ENCODE results near the gene KAZN. TPM values are rescaled to one million over a fixed set of nuclear protein-coding genes. Genes with fewer than 3 reads are reported as not detected.
"Not testable (repeated sequence)": the region's sequence is repeated elsewhere in the genome, so short reads cannot be mapped to it uniquely, and the experiment has no call there.

KAZN gene
- total RNA-seq, 1 donor from 2014 or later, result 0.51 TPM

- DNase-seq (ENCODE audit: low read depth in 2 of 2), result no peak
These were observed 354.3 kb downstream of the KAZN start for GRCh38 chr1:14952626-14953314.

- DNase-seq (ENCODE audit: low read depth in 2 of 2), result no peak
These were observed 355.7 kb downstream of the KAZN start for GRCh38 chr1:14954210-14954609.

DNA sequence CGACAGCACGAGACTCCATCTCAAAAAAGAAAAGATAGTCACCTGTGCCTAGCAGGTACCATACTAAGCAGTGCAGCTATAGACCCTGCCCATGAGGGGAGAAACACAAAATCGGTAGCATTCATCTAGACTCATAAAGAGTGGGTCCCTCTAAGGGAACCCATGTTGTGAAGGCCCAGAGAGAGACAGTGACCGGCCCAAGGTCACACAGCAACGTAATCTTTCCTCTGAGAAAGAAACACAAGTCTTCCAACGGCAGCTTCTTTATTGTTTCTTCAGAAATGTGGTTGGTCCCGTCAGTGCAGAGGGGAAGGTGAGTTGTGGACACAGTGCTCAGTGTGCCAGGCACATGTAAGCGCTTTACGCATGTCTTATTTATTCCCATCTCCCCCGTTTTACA is 356.4 kb downstream of the KAZN start:
- no peak for DNase-seq (ENCODE audit: low read depth in 2 of 2)

GRCh38 chr1:14955402-14955801 is 356.9 kb downstream of the KAZN start:
- no peak for DNase-seq (ENCODE audit: low read depth in 2 of 2)

- no peak for DNase-seq (ENCODE audit: low read depth in 2 of 2)
These were observed 357.5 kb downstream of the KAZN start for GRCh38 chr1:14955976-14956375.

GRCh38 chr1:14956579-14957195 is 358.2 kb downstream of the KAZN start:
- DNase-seq (ENCODE audit: low read depth in 2 of 2), result no peak

DNA sequence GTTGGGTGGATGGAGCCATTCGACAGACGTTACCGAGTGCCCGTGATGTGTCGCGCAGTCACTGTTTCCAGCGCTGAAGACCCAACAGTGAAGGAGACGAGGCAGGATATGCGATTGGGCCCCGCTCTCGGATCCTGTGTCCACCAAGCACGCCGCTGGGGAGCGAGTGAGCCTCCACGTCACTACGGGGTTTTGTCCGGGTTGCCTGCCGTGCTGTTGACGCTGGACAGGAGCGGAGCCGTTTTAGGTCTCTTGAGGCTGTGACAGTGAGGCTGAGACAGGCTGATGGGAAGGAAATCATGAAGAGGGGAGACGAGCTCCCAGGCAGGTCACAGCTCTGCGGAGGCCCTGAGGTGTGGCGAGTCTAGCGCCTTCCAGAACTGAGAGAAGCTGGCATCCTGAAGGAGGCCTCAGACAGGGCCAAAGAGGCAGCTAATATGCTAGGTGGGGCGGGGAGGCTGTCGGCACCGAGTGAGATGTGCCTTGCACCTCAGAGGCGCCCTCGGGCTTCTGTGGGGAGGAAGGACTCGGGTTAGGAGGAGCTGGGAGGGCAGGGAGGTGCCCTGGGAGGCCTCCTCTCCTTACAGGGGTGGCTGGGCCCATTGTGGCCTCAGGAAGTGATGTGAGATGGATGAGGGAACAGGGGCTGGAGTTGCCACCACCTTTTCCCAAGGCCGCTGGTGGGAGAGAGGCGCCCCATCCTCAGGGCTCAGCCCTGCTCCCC is 359.1 kb downstream of the KAZN start:
- no peak for DNase-seq (ENCODE audit: low read depth in 2 of 2)

DNA sequence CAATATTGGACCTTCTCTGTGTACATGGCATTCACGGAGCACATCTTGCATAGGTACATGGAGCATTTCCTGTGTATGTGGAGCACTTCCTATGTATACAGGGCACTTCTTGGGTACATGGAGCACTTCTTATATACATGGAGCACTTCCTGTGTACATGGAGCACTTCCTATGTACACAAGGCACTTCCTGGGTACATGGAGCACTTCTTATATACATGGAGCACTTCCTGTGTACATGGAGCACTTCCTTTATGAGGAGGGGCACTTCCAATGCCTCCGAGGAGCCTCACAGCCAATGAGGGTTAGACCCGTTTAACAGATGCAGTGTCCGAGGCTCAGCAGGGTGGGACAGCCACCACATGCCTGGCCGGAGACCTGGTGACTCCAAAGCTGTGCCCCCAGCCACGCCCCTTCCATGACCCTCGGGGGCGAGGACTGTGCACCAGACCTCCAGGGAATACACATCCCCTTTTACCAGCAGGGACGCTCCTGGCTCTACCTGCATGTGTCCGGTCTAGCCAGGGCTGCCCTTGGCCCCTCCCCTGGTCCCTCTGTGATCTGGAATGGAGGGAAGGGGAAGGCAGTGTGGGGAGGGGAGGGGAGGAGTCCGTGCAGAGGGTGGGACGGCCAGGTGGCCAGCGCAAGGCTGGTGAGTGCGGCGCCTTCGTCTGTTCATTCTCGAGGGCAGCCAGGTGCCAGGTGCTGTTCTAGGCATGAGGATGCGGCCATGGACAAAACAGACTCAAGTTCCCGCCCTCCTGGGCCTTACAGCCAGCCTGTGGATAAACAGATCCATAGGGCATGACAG is 360.0 kb downstream of the KAZN start:
- DNase-seq (ENCODE audit: low read depth in 2 of 2), result no peak

GRCh38 chr1:14959059-14959694 is 360.7 kb downstream of the KAZN start:
- no peak for DNase-seq (ENCODE audit: low read depth in 2 of 2)

DNA sequence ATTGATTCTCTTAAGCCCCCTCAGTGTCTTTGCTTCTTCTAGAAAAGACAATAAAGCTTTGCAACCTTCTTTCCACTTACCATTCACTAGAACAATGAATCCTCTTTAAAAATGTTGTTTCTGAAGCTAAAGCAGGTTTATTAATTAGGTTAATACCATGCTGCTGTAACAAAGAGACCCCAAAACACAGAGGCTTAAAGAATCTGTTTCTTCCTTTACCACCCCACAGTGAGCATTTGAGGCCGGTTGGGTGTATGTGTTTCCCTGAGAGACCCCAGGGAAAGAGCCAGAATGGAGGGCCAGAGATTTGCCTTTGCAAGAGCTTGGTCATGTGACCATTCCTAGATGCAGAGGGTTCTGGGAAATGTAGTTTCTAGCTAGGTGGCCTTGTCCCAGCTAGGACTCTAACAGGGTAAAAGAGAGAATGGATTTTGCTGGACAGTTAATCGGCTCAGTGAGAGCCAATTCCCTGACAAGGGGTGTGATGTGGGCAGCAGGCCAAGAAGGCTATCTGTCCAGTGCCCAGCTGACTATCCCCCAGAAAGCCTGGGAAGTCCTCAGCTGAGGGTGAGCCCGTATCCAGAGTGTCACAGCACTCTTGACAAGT is 363.3 kb downstream of the KAZN start:
- peak in 1 of 2 donors; percentile 13 for DNase-seq (ENCODE audit: low read depth in 2 of 2)

GRCh38 chr1:14962407-14962806 is 363.9 kb downstream of the KAZN start:
- DNase-seq (ENCODE audit: low read depth in 2 of 2), result no peak

DNA sequence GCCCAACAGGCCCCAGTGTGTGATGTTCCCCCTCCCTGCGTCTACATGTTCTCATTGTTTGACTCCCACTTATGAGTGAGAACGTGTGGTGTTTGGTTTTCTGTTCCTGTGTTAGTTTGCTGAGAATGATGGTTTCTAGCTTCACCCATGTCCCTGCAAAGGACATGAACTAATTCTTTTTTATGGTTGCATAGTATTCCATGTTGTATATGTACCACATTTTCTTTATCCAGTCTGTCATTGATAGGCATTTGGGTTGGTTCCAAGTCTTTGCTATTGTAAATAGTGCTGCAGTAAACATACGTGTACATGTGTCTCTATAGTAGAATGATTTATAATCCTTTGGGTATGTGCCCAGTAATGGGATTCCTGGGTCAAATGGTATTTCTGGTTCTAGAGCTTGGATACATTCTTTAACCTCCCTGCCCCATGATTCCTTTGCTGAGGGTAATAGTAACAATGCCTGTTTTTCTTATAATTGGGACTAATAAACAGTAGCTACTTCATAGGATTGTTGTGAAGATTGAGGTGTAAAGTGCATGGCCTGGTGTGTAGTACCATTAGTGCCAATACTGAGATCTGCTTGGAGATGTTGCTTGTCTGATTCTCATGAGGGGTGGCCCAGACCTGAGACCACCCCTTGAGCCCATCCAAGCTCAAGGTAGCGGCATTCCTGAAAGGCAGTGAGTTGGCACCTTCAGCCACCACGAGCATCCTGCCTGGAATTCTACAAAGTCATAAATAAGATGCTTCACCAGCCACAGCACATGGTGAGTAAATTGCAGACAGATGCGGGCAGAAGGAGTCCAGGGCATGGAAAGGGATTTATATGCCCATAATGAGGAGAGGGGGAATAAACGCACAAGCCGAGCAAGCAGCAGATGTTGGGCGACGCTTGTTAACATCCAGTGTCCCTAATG is 365.6 kb downstream of the KAZN start:
- DNase-seq (ENCODE audit: low read depth in 2 of 2), result not testable (repeated sequence)

DNA sequence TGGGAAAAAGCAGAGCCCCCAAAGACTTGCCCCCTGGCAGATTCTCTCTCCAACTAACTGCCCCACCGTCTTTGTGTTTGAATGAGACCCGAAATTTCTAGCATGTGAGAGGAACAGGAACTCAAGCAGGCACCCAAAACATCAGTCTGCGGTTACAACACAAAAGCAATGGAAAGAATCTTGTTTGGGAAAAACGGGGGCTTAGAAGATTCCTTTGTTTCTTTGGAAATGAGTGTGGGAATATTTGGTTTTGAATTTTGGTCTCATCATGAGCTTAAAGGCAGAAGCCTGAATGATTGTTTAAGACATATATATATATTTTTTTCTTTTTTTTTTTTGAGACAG is 366.2 kb downstream of the KAZN start:
- no peak for DNase-seq (ENCODE audit: low read depth in 2 of 2)

DNA sequence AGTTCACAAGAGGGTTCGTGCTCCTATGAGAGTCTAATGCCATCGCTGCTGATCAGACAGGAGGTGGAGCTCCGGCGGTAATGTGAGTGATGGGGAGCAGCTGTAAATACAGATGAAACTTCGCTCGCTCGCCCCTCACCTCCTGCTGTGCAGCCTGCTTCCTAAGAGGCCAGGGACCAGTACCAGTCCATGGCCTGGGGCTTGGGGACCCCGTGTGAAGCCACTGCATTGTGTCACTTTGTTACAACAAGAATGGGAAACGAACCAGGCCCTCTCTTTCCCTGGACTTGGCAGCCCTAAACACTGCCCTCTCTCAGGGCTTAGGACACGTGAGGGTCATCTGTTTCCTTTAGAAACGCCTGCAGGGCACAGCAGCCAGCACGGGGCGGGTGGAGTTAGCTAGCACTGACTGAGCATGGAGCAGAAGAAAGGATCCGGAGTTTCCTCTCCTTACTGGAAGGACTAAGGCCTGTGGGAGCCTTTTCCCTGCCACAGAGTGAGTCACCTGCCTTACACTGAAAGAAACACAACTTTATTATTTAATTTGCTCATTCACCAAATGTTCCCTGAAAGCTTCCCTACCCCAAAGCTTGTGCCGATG is 369.9 kb downstream of the KAZN start:
- DNase-seq (ENCODE audit: low read depth in 2 of 2), result peak; percentile 15 to 58

GRCh38 chr1:14969006-14969405 is 370.5 kb downstream of the KAZN start:
- no peak for DNase-seq (ENCODE audit: low read depth in 2 of 2)

DNA sequence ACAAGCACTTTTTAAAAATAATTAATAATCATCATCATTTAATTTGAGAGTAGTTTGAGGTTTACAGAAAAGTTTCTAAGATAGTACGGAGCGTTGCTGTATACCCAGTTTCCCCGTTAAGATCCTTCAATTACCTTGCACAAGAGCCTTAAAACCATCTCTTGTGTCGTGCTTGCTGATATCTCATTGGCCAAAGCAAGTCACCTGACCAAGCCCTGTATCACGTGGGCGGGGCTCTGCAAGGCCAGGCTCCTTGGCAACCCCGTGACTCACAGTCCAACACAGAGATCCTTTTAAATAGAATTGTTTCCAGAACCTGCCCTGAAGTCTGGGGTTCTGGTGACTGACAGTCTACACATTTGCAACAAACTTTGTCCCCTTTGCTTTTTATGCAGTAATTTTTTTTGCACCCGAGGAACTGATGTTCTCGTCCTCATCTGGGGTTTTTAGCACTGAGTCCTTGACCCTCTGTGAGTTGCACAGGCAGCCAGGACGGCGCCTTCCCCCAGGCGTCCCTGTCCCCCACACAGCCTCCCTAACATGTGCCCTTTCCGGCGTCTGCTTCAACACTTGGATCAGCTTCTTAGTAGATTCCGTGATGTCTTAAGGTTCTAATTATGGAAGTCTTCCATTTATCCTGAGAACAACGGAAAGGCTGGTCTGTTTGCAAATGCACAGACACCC is 371.8 kb downstream of the KAZN start:
- DNase-seq (ENCODE audit: low read depth in 2 of 2), result peak; percentile 6 to 19

- DNase-seq (ENCODE audit: low read depth in 2 of 2), result no peak
These were observed 372.3 kb downstream of the KAZN start for GRCh38 chr1:14970799-14971141.

DNA sequence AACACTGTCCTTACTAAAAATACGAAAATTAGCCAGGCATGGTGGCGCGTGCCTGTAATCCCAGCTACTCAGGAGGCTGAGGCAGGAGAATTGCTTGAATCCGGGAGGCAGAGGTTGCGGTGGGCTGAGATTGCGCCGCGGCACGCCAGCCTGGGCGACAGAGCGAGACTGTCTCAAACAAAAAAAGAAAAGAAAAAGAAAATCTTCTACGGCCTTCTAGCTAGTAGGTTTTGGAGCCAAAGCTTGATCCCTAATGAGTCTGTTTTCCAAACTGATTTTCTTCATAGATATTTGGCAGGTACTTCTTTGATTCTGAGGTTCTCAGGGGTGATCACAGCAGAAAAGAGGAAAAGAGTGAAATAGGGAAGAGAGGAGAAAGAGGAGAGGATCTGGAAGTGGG is 372.7 kb downstream of the KAZN start:
- DNase-seq (ENCODE audit: low read depth in 2 of 2), result no peak

DNA sequence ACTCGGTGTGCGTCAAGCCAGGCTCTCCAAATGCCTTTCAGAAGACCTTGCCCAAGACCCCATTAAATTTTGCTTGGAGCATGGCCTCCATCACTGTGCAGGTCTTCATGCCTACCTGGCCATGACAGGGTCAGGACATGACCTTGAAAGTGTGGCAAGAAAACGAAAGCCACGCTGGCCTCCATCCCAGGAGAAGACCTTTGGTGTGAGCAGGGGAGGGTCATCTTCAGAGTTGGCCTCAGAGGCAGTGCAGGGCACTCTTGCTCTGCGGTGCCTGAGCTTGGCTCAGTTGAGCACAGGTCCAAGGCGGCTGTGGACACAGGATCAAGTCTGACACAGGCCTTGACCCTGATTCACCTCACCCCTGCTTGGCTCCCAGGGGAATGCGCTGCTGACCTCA is 373.6 kb downstream of the KAZN start:
- no peak for DNase-seq (ENCODE audit: low read depth in 2 of 2)
